CD14-positive monocyte (primary cell): Measurements from ENCODE around the gene ZSCAN9. TPM values are rescaled to one million over a fixed set of nuclear protein-coding genes. Genes with fewer than 3 reads are reported as not detected.

Source experiments
- DNase-seq, 3 donors: peaks; one replicate each; pipeline ENCODE4 v3.0.0-alpha.2; 2011 to 2022
- H2AFZ ChIP-seq: 2 replicates; pipeline ENCODE4 v1.6.0; 2012; ENCODE audit warnings: mild to moderate bottlenecking, low read depth, low read length, inconsistent platforms; ENCODE audit not compliant: insufficient read depth, poor library complexity, severe bottlenecking
- H3K27ac ChIP-seq, 2 donors: 1 replicate in 1 of 2; 2 replicates in 1 of 2; pipeline ENCODE4 v1.5.1; 2012 to 2013; ENCODE audit warnings: low read length in 2 of 2, control low read depth in 1 of 2, inconsistent platforms in 1 of 2, low read depth in 1 of 2, mild to moderate bottlenecking in 1 of 2
- H3K27me3 ChIP-seq, 2 donors: one replicate each; pipeline versions ENCODE4 v1.6.0 to v1.6.1; 2011 to 2013; ENCODE audit warnings: low read length in 2 of 2; ENCODE audit not compliant: control insufficient read depth in 2 of 2, insufficient read depth in 2 of 2
- H3K36me3 ChIP-seq, 2 donors: replicated peaks in 1 of 2; 1 replicate in 1 of 2; 2 replicates in 1 of 2; pipeline versions ENCODE4 v1.5.1 to v1.6.1; 2012 to 2013; ENCODE audit warnings: low read length in 2 of 2, control low read depth in 1 of 2, inconsistent platforms in 1 of 2, mild to moderate bottlenecking in 1 of 2; ENCODE audit not compliant: insufficient read depth in 2 of 2, control insufficient read depth in 1 of 2
- H3K4me1 ChIP-seq, 2 donors: 1 replicate in 1 of 2; 2 replicates in 1 of 2; pipeline versions ENCODE4 v1.5.1 to v1.6.1; 2012 to 2013; ENCODE audit warnings: low read length in 2 of 2, control low read depth in 1 of 2, inconsistent platforms in 1 of 2, mild to moderate bottlenecking in 1 of 2, moderate library complexity in 1 of 2; ENCODE audit not compliant: insufficient read depth in 2 of 2, control insufficient read depth in 1 of 2
- H3K4me2 ChIP-seq: replicated peaks from 2 replicates; pipeline ENCODE3; 2012; ENCODE audit warnings: low read length, moderate library complexity, mild to moderate bottlenecking; ENCODE audit not compliant: poor library complexity, severe bottlenecking; ENCODE audit errors: extremely low read depth
- H3K4me3 ChIP-seq, 3 experiments: fragments of 200-600 bp in 1 of 3; sonication (generic) in 1 of 3; replicated peaks in 1 of 3; 1 replicate in 2 of 3; 2 replicates in 1 of 3; pipeline ENCODE4 v1.5.1; 2011 to 2013; ENCODE audit warnings: low read length in 3 of 3, mild to moderate bottlenecking in 3 of 3, control low read depth in 2 of 3, low read depth in 2 of 3, inconsistent platforms in 1 of 3, moderate library complexity in 1 of 3
- H3K79me2 ChIP-seq: 2 replicates; pipeline ENCODE4 v1.6.0; 2012; ENCODE audit warnings: mild to moderate bottlenecking, control low read depth, inconsistent platforms, low read length, moderate library complexity; ENCODE audit not compliant: insufficient read depth
- H3K9ac ChIP-seq: 2 replicates; pipeline ENCODE4 v1.6.0; 2017; ENCODE audit warnings: low read length, mild to moderate bottlenecking; ENCODE audit not compliant: insufficient read depth, poor library complexity, severe bottlenecking
- H3K9me3 ChIP-seq, 2 donors: replicated peaks in 1 of 2; 1 replicate in 1 of 2; 2 replicates in 1 of 2; pipeline versions ENCODE4 v1.5.1 to v1.6.1; 2012 to 2013; ENCODE audit warnings: low read length in 2 of 2, control low read depth in 1 of 2; ENCODE audit not compliant: control insufficient read depth in 1 of 2, insufficient read depth in 1 of 2
- H4K20me1 ChIP-seq: 2 replicates; pipeline ENCODE4 v1.6.0; 2012; ENCODE audit warnings: mild to moderate bottlenecking, low read length, control low read depth, moderate library complexity; ENCODE audit not compliant: insufficient read depth
- H3K27ac Mint-ChIP-seq, 7 donors: one replicate each; pipeline ENCODE4 v1.8.0; 2020; ENCODE audit warnings: mild to moderate bottlenecking in 7 of 7, mixed read lengths in 7 of 7, moderate library complexity in 6 of 7, inconsistent platforms in 2 of 7
- H3K27me3 Mint-ChIP-seq, 3 donors: one replicate each; pipeline ENCODE4 v1.8.0; 2021 to 2022; ENCODE audit warnings: low read depth in 3 of 3, mild to moderate bottlenecking in 3 of 3, mixed read lengths in 3 of 3, moderate library complexity in 3 of 3, inconsistent platforms in 1 of 3
- H3K36me3 Mint-ChIP-seq, 2 donors: one replicate each; pipeline ENCODE4 v1.8.0; 2020; ENCODE audit warnings: mixed read lengths in 2 of 2, inconsistent platforms in 1 of 2, mild to moderate bottlenecking in 1 of 2
- H3K4me1 Mint-ChIP-seq: one replicate; pipeline ENCODE4 v1.8.0; 2020; ENCODE audit warnings: mild to moderate bottlenecking, mixed read lengths
- H3K4me3 Mint-ChIP-seq, 2 donors: one replicate each; pipeline ENCODE4 v1.8.0; 2020; ENCODE audit warnings: mild to moderate bottlenecking in 2 of 2, mixed read lengths in 2 of 2, moderate library complexity in 1 of 2
- H3K9me3 Mint-ChIP-seq, 7 donors: one replicate each; pipeline ENCODE4 v1.8.0; 2020 to 2022; ENCODE audit warnings: mixed read lengths in 7 of 7, mild to moderate bottlenecking in 6 of 7, moderate library complexity in 6 of 7, inconsistent platforms in 2 of 7
- WGBS: methylation state at CpG from one replicate; pipeline ENCODE4 v1.1.5; 2013; ENCODE audit warnings: missing lambda C conversion rate; ENCODE audit not compliant: insufficient coverage; 5-methylcytosine and 5-hydroxymethylcytosine counted together
- intact Hi-C, 2 donors: fragments of 100-400 bp; cut with micrococcal nuclease; formaldehyde crosslinking; loops; one replicate each; pipeline versions ENCODE4 v1.15.0 to v1.15.1; 2023
- polyA plus RNA-seq, 3 donors: library from polyadenylated mRNA; depleted of rRNA in 1 of 3; unstranded in 2 of 3; stranded (reverse) in 1 of 3; fragments of 300-500 nt in 2 of 3; fragments of >200 nt in 1 of 3; fragmentation: Illumina TruSeq in 2 of 3; gene quantifications; 1 replicate in 2 of 3; 2 replicates in 1 of 3; pipeline ENCODE4 v1.2.3, GENCODE V29; 2012 to 2021
- TF ChIP-seq, protein P1 (sequence below): fragments of 200-600 bp; IDR thresholded peaks from one replicate; pipeline ENCODE4 v1.8.0; 2022; ENCODE audit warnings: antibody characterized with exemption, mild to moderate bottlenecking

Gene ZSCAN9
- polyA plus RNA-seq, 3 donors, result 2.2 to 11.6 (median 5.0) TPM

DNA sequence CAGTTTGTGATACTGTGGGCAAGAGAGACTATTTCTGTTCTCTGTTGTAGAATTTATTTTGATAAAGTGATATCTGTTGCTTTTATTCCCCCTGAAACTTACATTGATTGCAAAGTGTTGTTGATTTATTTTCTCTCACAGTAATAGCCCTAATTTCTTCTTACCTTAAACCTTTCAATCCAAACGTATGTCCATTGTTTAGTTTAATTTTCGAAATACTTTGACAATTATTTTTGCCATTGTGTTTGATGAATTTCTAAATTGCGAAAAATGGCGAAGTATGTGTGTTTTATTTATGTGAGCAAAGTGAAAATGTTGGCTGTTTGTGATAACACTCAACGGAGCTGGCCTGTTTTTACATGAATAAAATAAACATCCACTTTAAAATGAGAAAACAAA is 41.5 kb downstream of the ZSCAN9 start:
- H2AFZ ChIP-seq, result peak overlapping the region; percentile 85
- Mint-ChIP-seq H3K9me3 (no peaks in the 10 kb centered on the region), H3K27ac (no peak overlapping the region), H3K4me3 (no peak overlapping the region), H3K36me3 (peaks cover 0 to under 1% of the 10 kb centered on the region in 2 donors), H3K4me1 (no peaks in the 10 kb centered on the region), H3K27me3 (peaks cover 0 to 1% (median under 1%) of the 10 kb centered on the region in 3 donors)
- H3K9ac ChIP-seq, result peak overlapping the region; percentile 68
- no peaks in the 10 kb centered on the region for H3K27me3 ChIP-seq
- peak overlapping the region; percentile 92 for H3K4me2 ChIP-seq
- no CpG with 5 or more reads among the region's 5 CpGs for WGBS
- H3K4me3 ChIP-seq, result peak overlapping the region; percentile 59 to 95 (median 83)
- peaks cover 7 to 9% of the 10 kb centered on the region in 2 donors for H3K4me1 ChIP-seq
- peak overlapping the region; percentile 39 to 82 for H3K27ac ChIP-seq
- no peaks in the 10 kb centered on the region for H4K20me1 ChIP-seq
- intact Hi-C loops, result loop anchor here in 1 of 2 donors (10.0 kb wide), 1 partner anchor 68 kb away; the partner anchor contains the start of gene ZSCAN31
- TF ChIP-seq, protein P1, sequence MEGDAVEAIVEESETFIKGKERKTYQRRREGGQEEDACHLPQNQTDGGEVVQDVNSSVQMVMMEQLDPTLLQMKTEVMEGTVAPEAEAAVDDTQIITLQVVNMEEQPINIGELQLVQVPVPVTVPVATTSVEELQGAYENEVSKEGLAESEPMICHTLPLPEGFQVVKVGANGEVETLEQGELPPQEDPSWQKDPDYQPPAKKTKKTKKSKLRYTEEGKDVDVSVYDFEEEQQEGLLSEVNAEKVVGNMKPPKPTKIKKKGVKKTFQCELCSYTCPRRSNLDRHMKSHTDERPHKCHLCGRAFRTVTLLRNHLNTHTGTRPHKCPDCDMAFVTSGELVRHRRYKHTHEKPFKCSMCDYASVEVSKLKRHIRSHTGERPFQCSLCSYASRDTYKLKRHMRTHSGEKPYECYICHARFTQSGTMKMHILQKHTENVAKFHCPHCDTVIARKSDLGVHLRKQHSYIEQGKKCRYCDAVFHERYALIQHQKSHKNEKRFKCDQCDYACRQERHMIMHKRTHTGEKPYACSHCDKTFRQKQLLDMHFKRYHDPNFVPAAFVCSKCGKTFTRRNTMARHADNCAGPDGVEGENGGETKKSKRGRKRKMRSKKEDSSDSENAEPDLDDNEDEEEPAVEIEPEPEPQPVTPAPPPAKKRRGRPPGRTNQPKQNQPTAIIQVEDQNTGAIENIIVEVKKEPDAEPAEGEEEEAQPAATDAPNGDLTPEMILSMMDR, result no peak
- DNase-seq, result no peak
- H3K9me3 ChIP-seq, result no peaks in the 10 kb centered on the region
- peaks cover 0 to under 1% of the 10 kb centered on the region in 2 donors for H3K36me3 ChIP-seq
- H3K79me2 ChIP-seq, result peaks cover 23% of the 10 kb centered on the region

DNA sequence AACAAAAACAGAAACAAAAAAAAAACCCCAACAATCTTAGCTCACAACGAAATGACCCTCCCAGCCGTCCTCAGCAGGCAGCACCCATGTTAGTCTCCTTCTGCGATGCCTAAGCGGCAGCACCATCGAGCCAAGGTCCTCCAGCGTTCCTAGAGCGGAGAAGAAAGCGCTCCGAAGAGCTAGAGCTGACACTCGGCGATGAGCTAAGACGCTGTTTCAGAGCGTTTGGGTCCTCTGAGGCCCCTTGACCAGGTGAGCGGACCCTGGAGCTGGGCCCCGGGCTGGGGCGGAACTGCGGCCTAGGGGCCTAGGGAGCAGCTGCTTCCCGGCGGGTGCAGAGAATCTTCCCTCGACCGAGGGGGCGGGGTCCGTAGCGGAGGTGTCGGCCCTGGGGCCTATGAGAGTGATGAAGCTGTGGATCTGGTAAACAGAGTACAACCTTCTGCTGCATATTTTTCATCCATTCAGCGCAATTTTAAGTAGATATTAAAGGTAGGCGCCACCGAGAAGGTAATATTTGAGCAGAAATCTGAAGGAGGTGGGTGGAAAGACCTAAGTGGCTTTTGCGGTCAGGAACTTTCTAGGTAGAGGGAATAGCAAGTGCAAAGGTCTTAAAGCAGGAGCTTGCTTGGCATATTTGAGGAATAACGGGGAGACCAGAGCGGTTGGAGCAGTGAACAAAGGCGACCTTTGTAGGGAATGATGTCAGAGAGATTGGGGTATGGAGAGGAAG is 42.1 kb downstream of the ZSCAN9 start, which contains the start of gene ZSCAN26:
Gene ZSCAN26, plus strand, starts transcription at position 182 of the 733 bp plus-strand sequence. CDS start 4,777 bp downstream, outside the sequence.
- intact Hi-C loops, result loop anchor here in 1 of 2 donors (10.0 kb wide), 1 partner anchor 68 kb away; the partner anchor contains the start of gene ZSCAN31
- no peaks in the 10 kb centered on the region for H3K4me1 Mint-ChIP-seq

More for the DNA sequence above, 42.1 kb downstream of the ZSCAN9 start, which contains the start of gene ZSCAN26:
- Histone ChIP-seq H3K36me3 (peaks cover 4 to 6% of the 10 kb centered on the region in 2 donors), H3K9me3 (no peaks in the 10 kb centered on the region), H3K4me1 (peaks cover 7 to 9% of the 10 kb centered on the region in 2 donors), H3K9ac (peak within 1 kb of the TSS; percentile 68), H3K4me2 (peak within 1 kb of the TSS; percentile 92), H3K79me2 (peaks cover 23% of the 10 kb centered on the region), H3K27ac (peak within 1 kb of the TSS; percentile 39 to 82), H4K20me1 (no peaks in the 10 kb centered on the region), H2AFZ (peak within 1 kb of the TSS; percentile 85), H3K4me3 (peak within 1 kb of the TSS; percentile 59 to 95 (median 83)), H3K27me3 (no peaks in the 10 kb centered on the region)
- under 1% methylated on average over 22 of the region's 32 CpGs for WGBS
- peaks cover 0 to 1% (median 0%) of the 10 kb centered on the region in 3 donors for H3K27me3 Mint-ChIP-seq
- peaks cover 5 to 6% of the 10 kb centered on the region in 2 donors for H3K36me3 Mint-ChIP-seq
- H3K9me3 Mint-ChIP-seq, result no peaks in the 10 kb centered on the region
- H3K27ac Mint-ChIP-seq, result no peak within 1 kb of the TSS
- H3K4me3 Mint-ChIP-seq, result no peak within 1 kb of the TSS
- DNase-seq, result peak; percentile 67 to 76 (median 74)
- TF ChIP-seq, protein P1, result no peak
